ENCODE measurements around the gene PAM.

Gene PAM

DNA sequence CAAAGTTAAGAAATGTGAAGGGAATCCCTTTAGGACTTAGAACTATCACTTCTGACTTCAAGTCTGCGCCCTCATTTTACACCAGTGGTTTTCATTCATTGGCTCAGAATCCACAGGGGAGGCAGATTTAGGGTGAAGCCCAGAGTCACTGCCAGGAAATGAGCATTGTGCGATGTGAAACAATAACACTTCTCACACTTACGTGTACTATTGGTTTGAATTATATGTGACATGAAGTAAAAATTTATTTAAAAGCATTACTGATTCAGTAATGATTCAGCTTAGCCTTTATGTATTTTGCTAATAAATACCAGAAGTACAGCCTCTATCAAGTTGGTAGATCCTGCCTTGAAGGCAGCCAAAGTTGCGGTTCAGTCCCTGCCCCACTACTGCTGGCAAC lies 98.6 kb downstream of the PAM start:
- H2BK15ac ChIP-seq (ENCODE audit: low read depth, poor library complexity, severe bottlenecking), result no peak overlapping the region
- H2BK12ac ChIP-seq (ENCODE audit: low read length in 2 of 2), result no peak overlapping the region
- DNase-seq, result no peak
- no peak overlapping the region for H3K9ac ChIP-seq (ENCODE audit: low read length)
- peaks cover 11% of the 10 kb centered on the region for H3K79me1 ChIP-seq (replicated peaks; ENCODE audit: low read length, poor library complexity, severe bottlenecking)
- no peak overlapping the region for H3K14ac ChIP-seq (ENCODE audit: low read length in 2 of 2)
- H3K23ac ChIP-seq (ENCODE audit: low read length in 2 of 2), result no peak overlapping the region
- H4K91ac ChIP-seq (ENCODE audit: low read length), result no peak overlapping the region
- peaks cover 4% of the 10 kb centered on the region for H3K4me1 ChIP-seq (ENCODE audit: control insufficient read depth, insufficient read depth, low read depth, low read length)
- no peak overlapping the region for H2BK120ac ChIP-seq (ENCODE audit: low read depth, low read length)
- H3K27ac ChIP-seq (ENCODE audit: low read length, poor library complexity, severe bottlenecking), result no peak overlapping the region
- no peak overlapping the region for H3K18ac ChIP-seq (ENCODE audit: low read depth in 1 of 2, low read length in 2 of 2)
- no peak overlapping the region for H3K4me3 ChIP-seq (ENCODE audit: insufficient read depth in 1 of 2, low read depth in 1 of 2, low read length in 2 of 2)
- no peaks in the 10 kb centered on the region for H3K27me3 ChIP-seq (ENCODE audit: control insufficient read depth in 1 of 2, insufficient read depth in 1 of 2, low read length in 2 of 2)
- H3K4me2 ChIP-seq (ENCODE audit: low read length, poor library complexity, severe bottlenecking), result no peak overlapping the region
- H2AK5ac ChIP-seq (ENCODE audit: low read length, severe bottlenecking), result no peak overlapping the region
- H3K4ac ChIP-seq (ENCODE audit: low read depth in 1 of 2, low read length in 2 of 2), result no peak overlapping the region
- no peaks in the 10 kb centered on the region for H3K9me3 ChIP-seq (ENCODE audit: control insufficient read depth, low read length)
- no peak overlapping the region for H2AFZ ChIP-seq (ENCODE audit: low read depth, low read length)
- H4K8ac ChIP-seq (ENCODE audit: low read length), result no peak overlapping the region
- no peaks in the 10 kb centered on the region for H3K36me3 ChIP-seq (ENCODE audit: control insufficient read depth in 1 of 2, insufficient read depth in 2 of 2, low read depth in 1 of 2, low read length in 2 of 2)
- no peak overlapping the region for H2BK5ac ChIP-seq (ENCODE audit: low read depth, low read length, poor library complexity, severe bottlenecking)
- 96% methylated on average over 2 of the region's 4 CpGs for WGBS

DNA sequence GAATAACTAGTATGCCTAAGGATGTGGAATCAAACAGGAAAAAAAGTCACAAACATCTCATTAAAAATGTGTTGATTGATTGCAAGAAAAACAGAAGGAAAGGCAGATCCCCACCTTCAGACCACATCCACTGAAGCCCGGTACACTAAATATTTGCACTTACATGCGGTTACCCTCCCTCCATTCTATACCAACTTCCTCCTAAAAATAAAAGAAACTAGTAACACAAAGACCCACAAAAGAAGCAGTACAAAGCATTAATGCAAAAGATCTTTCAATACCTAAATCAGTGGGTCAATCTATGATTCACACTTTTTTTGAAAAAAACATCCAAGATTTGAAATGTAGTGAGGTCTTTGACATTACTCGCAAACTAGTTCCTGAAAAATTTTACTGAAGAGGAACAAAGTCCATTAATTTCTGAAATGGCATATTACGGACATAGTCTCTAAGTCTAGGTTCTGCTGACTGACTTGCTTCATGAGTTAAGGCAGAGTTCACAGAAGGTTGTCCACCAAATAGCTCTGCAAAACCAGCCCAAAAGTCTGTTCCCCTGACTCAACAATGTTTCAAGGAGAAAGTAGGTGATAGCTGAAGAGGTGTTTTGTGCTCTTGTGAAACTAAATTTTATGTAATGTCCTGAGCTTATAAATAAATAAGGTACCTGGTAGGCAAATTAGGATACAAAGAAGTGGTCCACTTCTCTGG lies 100.7 kb downstream of the PAM start:
- Histone ChIP-seq H4K91ac (ENCODE audit: low read length) (no peak overlapping the region), H3K9me3 (ENCODE audit: control insufficient read depth, low read length) (no peaks in the 10 kb centered on the region), H2AK5ac (ENCODE audit: low read length, severe bottlenecking) (no peak overlapping the region), H3K18ac (ENCODE audit: low read depth in 1 of 2, low read length in 2 of 2) (no peak overlapping the region), H2BK120ac (ENCODE audit: low read depth, low read length) (no peak overlapping the region), H3K79me1 (replicated peaks; ENCODE audit: low read length, poor library complexity, severe bottlenecking) (peaks cover 14% of the 10 kb centered on the region), H3K27ac (ENCODE audit: low read length, poor library complexity, severe bottlenecking) (peak overlapping the region; percentile 12), H3K23ac (ENCODE audit: low read length in 2 of 2) (no peak overlapping the region), H4K8ac (ENCODE audit: low read length) (peak overlapping the region; percentile 37), H3K4me1 (ENCODE audit: control insufficient read depth, insufficient read depth, low read depth, low read length) (peaks cover 4% of the 10 kb centered on the region), H3K36me3 (ENCODE audit: control insufficient read depth in 1 of 2, insufficient read depth in 2 of 2, low read depth in 1 of 2, low read length in 2 of 2) (peaks cover 0 to 2% of the 10 kb centered on the region in 2 experiments), H3K4me2 (ENCODE audit: low read length, poor library complexity, severe bottlenecking) (no peak overlapping the region), H3K14ac (ENCODE audit: low read length in 2 of 2) (no peak overlapping the region), H3K27me3 (ENCODE audit: control insufficient read depth in 1 of 2, insufficient read depth in 1 of 2, low read length in 2 of 2) (no peaks in the 10 kb centered on the region), H2BK15ac (ENCODE audit: low read depth, poor library complexity, severe bottlenecking) (no peak overlapping the region), H2AFZ (ENCODE audit: low read depth, low read length) (no peak overlapping the region), H3K4ac (ENCODE audit: low read depth in 1 of 2, low read length in 2 of 2) (no peak overlapping the region), H3K9ac (ENCODE audit: low read length) (peak overlapping the region; percentile 77), H2BK5ac (ENCODE audit: low read depth, low read length, poor library complexity, severe bottlenecking) (no peak overlapping the region), H2BK12ac (ENCODE audit: low read length in 2 of 2) (no peak overlapping the region), H3K4me3 (ENCODE audit: insufficient read depth in 1 of 2, low read depth in 1 of 2, low read length in 2 of 2) (peak overlapping the region in 1 of 2 experiments; percentile 62)
- 100% methylated on average over 4 of the region's 4 CpGs for WGBS
- no peak for DNase-seq

DNA sequence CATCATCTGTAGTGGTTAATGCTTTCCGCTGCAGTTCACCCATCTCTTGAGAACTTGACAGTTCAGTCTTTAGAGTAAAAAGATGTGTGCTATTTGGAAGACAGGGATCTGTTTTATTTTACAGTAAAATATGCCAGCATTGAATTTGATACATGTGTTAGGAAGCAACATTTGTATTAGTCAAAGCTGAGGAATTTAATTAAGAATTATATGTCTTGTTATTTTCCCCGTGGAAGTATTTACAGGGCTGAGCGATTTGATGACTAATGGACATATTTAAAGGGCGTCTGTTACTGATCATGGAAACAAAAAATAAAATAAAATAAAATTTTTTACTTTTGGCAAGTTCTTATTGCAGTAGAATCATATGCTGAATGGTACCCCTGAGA lies 101.3 kb downstream of the PAM start:
- DNase-seq, result peak; percentile 18
- H3K27ac ChIP-seq (ENCODE audit: low read length, poor library complexity, severe bottlenecking), result no peak overlapping the region
- peak overlapping the region in 1 of 2 experiments; percentile 62 for H3K4me3 ChIP-seq (ENCODE audit: insufficient read depth in 1 of 2, low read depth in 1 of 2, low read length in 2 of 2)
- peaks cover 4% of the 10 kb centered on the region in 2 experiments for H3K36me3 ChIP-seq (ENCODE audit: control insufficient read depth in 1 of 2, insufficient read depth in 2 of 2, low read depth in 1 of 2, low read length in 2 of 2)
- H2BK12ac ChIP-seq (ENCODE audit: low read length in 2 of 2), result no peak overlapping the region
- no peak overlapping the region for H2BK15ac ChIP-seq (ENCODE audit: low read depth, poor library complexity, severe bottlenecking)
- peaks cover 4% of the 10 kb centered on the region for H3K4me1 ChIP-seq (ENCODE audit: control insufficient read depth, insufficient read depth, low read depth, low read length)
- no peak overlapping the region for H2AK5ac ChIP-seq (ENCODE audit: low read length, severe bottlenecking)
- H3K4ac ChIP-seq (ENCODE audit: low read depth in 1 of 2, low read length in 2 of 2), result no peak overlapping the region
- H3K27me3 ChIP-seq (ENCODE audit: control insufficient read depth in 1 of 2, insufficient read depth in 1 of 2, low read length in 2 of 2), result no peaks in the 10 kb centered on the region
- H3K23ac ChIP-seq (ENCODE audit: low read length in 2 of 2), result no peak overlapping the region
- H3K9me3 ChIP-seq (ENCODE audit: control insufficient read depth, low read length), result no peaks in the 10 kb centered on the region
- no peak overlapping the region for H4K91ac ChIP-seq (ENCODE audit: low read length)
- no peak overlapping the region for H3K18ac ChIP-seq (ENCODE audit: low read depth in 1 of 2, low read length in 2 of 2)
- no peak overlapping the region for H2BK5ac ChIP-seq (ENCODE audit: low read depth, low read length, poor library complexity, severe bottlenecking)
- no peak overlapping the region for H4K8ac ChIP-seq (ENCODE audit: low read length)
- 65% methylated on average over 2 of the region's 4 CpGs for WGBS
- H3K14ac ChIP-seq (ENCODE audit: low read length in 2 of 2), result no peak overlapping the region
- H3K4me2 ChIP-seq (ENCODE audit: low read length, poor library complexity, severe bottlenecking), result no peak overlapping the region
- peak overlapping the region; percentile 83 for H3K9ac ChIP-seq (ENCODE audit: low read length)
- H2BK120ac ChIP-seq (ENCODE audit: low read depth, low read length), result no peak overlapping the region
- no peak overlapping the region for H2AFZ ChIP-seq (ENCODE audit: low read depth, low read length)
- peaks cover 15% of the 10 kb centered on the region for H3K79me1 ChIP-seq (replicated peaks; ENCODE audit: low read length, poor library complexity, severe bottlenecking)

DNA sequence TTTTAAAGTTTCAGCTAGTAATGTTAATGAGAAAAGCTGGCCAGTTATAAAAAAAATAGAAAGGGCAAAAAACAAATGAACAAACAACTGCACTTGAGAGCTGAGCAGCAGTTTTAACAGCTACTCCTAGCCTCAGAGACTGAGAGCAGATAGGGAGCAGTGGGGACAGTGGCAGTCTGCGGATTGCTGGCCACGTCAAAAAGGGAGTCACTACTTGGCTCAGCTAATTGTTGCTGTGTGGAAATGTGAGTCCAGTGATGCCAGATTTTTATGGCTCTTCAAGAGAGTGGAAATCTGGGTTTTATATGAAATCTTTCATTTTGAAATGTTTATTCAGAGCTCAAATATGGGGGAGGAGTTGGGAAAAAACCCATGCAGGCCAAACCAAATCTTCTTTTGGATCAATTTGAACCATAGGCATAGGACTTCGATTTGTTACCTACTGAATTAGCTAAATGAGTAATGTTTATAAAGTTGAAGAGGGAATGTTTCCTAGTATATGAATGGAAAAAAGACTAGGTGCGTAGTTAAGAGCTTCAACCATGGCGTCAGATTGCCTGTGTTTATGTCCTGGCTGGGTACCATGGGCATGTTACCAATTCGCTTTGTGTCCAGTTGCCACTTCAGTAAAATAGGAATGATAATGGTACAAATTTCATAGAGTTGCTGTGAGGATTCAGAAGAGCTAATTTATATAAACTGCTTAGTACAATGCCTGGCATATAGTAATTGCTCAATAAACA lies 102.1 kb downstream of the PAM start:
- Histone ChIP-seq H3K23ac (ENCODE audit: low read length in 2 of 2) (no peak overlapping the region), H3K4me2 (ENCODE audit: low read length, poor library complexity, severe bottlenecking) (no peak overlapping the region), H4K91ac (ENCODE audit: low read length) (no peak overlapping the region), H2BK12ac (ENCODE audit: low read length in 2 of 2) (no peak overlapping the region), H3K36me3 (ENCODE audit: control insufficient read depth in 1 of 2, insufficient read depth in 2 of 2, low read depth in 1 of 2, low read length in 2 of 2) (peaks cover 4% of the 10 kb centered on the region in 2 experiments), H2AFZ (ENCODE audit: low read depth, low read length) (no peak overlapping the region), H2AK5ac (ENCODE audit: low read length, severe bottlenecking) (no peak overlapping the region), H3K14ac (ENCODE audit: low read length in 2 of 2) (no peak overlapping the region), H3K9ac (ENCODE audit: low read length) (peak overlapping the region; percentile 83), H3K4me1 (ENCODE audit: control insufficient read depth, insufficient read depth, low read depth, low read length) (peaks cover 4% of the 10 kb centered on the region), H2BK15ac (ENCODE audit: low read depth, poor library complexity, severe bottlenecking) (no peak overlapping the region), H3K27ac (ENCODE audit: low read length, poor library complexity, severe bottlenecking) (no peak overlapping the region), H3K4me3 (ENCODE audit: insufficient read depth in 1 of 2, low read depth in 1 of 2, low read length in 2 of 2) (peak overlapping the region in 1 of 2 experiments; percentile 25), H3K27me3 (ENCODE audit: control insufficient read depth in 1 of 2, insufficient read depth in 1 of 2, low read length in 2 of 2) (no peaks in the 10 kb centered on the region), H3K18ac (ENCODE audit: low read depth in 1 of 2, low read length in 2 of 2) (no peak overlapping the region), H4K8ac (ENCODE audit: low read length) (no peak overlapping the region), H2BK120ac (ENCODE audit: low read depth, low read length) (no peak overlapping the region), H2BK5ac (ENCODE audit: low read depth, low read length, poor library complexity, severe bottlenecking) (no peak overlapping the region), H3K9me3 (ENCODE audit: control insufficient read depth, low read length) (no peaks in the 10 kb centered on the region), H3K79me1 (replicated peaks; ENCODE audit: low read length, poor library complexity, severe bottlenecking) (peaks cover 18% of the 10 kb centered on the region), H3K4ac (ENCODE audit: low read depth in 1 of 2, low read length in 2 of 2) (no peak overlapping the region)
- 97% methylated on average over 6 of the region's 6 CpGs for WGBS
- no peak for DNase-seq
